OCI-LY1 (cell line): Measurements from ENCODE around the gene LRP8.

Experiments
- H2AFZ ChIP-seq: fragments of 200-600 bp; sonication (generic), shearing (Covaris generic); 2 replicates; pipeline ENCODE4 v1.6.0; 2014; ENCODE audit warnings: antibody characterized with exemption, mild to moderate bottlenecking, low read length
- H3F3A ChIP-seq: fragments of 200-600 bp; sonication (generic), shearing (Covaris generic); 2 replicates; pipeline ENCODE4 v1.6.0; 2014; ENCODE audit warnings: mild to moderate bottlenecking, antibody characterized with exemption, low read length, moderate library complexity; ENCODE audit not compliant: insufficient read depth
- H3K27ac ChIP-seq: fragments of 200-600 bp; sonication (generic); 2 replicates; pipeline ENCODE4 v1.5.1; 2014; ENCODE audit warnings: low read length, mixed run types, mild to moderate bottlenecking, low read depth; ENCODE audit not compliant: poor library complexity, severe bottlenecking
- H3K27me3 ChIP-seq: fragments of 200-600 bp; sonication (generic); 2 replicates; pipeline ENCODE4 v1.6.0; 2014; ENCODE audit warnings: antibody characterized with exemption, mild to moderate bottlenecking, low read length, moderate library complexity; ENCODE audit not compliant: insufficient read depth
- H3K36me3 ChIP-seq: fragments of 200-600 bp; sonication (generic); 2 replicates; pipeline ENCODE4 v1.6.1; 2014; ENCODE audit warnings: mild to moderate bottlenecking, antibody characterized with exemption, low read length, moderate library complexity, mixed read lengths; ENCODE audit not compliant: insufficient read depth
- H3K4me1 ChIP-seq: fragments of 200-600 bp; sonication (generic); 2 replicates; pipeline ENCODE4 v1.5.1; 2014; ENCODE audit warnings: mild to moderate bottlenecking, low read length, moderate library complexity; ENCODE audit not compliant: insufficient read depth, severe bottlenecking
- H3K4me2 ChIP-seq: fragments of 200-600 bp; sonication (generic), shearing (Covaris generic); 2 replicates; pipeline ENCODE4 v1.6.1; 2014; ENCODE audit warnings: low read length
- H3K4me3 ChIP-seq: fragments of 200-600 bp; sonication (generic); 2 replicates; pipeline ENCODE4 v1.5.1; 2014; ENCODE audit warnings: low read length, low read depth, mild to moderate bottlenecking, mixed read lengths; ENCODE audit not compliant: poor library complexity, severe bottlenecking
- H3K79me2 ChIP-seq: fragments of 200-600 bp; shearing (Covaris generic); 2 replicates; pipeline ENCODE4 v1.6.1; 2016; ENCODE audit warnings: mixed run types, low read length, mixed read lengths; ENCODE audit not compliant: insufficient read depth
- H3K9ac ChIP-seq: fragments of 200-600 bp; sonication (generic), shearing (Covaris generic); 2 replicates; pipeline ENCODE4 v1.6.1; 2014; ENCODE audit warnings: mild to moderate bottlenecking, low read length, mixed read lengths
- H3K9me2 ChIP-seq: fragments of 200-600 bp; sonication (generic), shearing (Covaris generic); 2 replicates; pipeline ENCODE4 v1.6.1; 2014; ENCODE audit warnings: low read depth, mild to moderate bottlenecking, low read length, mixed read lengths
- H3K9me3 ChIP-seq: fragments of 200-600 bp; shearing (Covaris generic); 2 replicates; pipeline ENCODE4 v1.6.1; 2014; ENCODE audit warnings: low read length, mixed read lengths
- H4K20me1 ChIP-seq: fragments of 200-600 bp; sonication (generic), shearing (Covaris generic); 2 replicates; pipeline ENCODE4 v1.6.0; 2016; ENCODE audit warnings: mild to moderate bottlenecking, low read length; ENCODE audit not compliant: insufficient read depth
- EZH2 ChIP-seq: fragments of 200-600 bp; sonication (generic), shearing (Covaris generic); IDR thresholded peaks from 2 replicates; pipeline ENCODE4 v1.8.0; 2017; ENCODE audit warnings: borderline replicate concordance, mixed run types, mild to moderate bottlenecking, antibody characterized with exemption, low read length, moderate library complexity, mixed read lengths
- TF ChIP-seq, protein P1 (sequence below): fragments of 200-600 bp; sonication (generic), shearing (Covaris generic); IDR thresholded peaks from 2 replicates; pipeline ENCODE4 v1.5.1; 2017; ENCODE audit warnings: mild to moderate bottlenecking, antibody characterized with exemption, low read length, moderate library complexity, mixed read lengths

The LRP8 gene

DNA sequence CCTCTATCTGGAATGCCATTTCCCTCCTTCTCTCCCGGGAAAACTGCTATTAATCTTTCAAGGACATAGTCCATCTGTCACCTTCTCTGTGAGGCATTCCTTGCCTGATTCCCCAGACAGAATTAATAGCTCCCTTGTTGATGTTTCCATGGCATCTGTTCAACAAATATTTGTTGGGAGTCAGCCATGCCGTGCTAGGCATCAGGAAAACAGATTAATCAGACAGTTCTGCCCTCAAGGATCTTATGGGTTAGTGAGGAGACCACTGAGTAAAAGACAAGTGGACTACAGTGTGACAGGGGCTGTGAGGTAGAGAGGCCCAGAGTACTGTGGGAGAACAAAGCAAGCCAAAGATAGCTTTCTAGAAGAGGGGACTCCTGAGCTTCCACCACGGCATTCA, 78.2 kb downstream of the LRP8 start:
- Histone ChIP-seq H3K9me3 (no peaks in the 10 kb centered on the region), H3K27me3 (no peaks in the 10 kb centered on the region), H2AFZ (no peak overlapping the region), H3K36me3 (peaks cover 92% of the 10 kb centered on the region), H3K4me1 (no peaks in the 10 kb centered on the region), H3K9ac (no peak overlapping the region), H3K9me2 (no peaks in the 10 kb centered on the region), H3K4me2 (no peak overlapping the region), H3K27ac (no peak overlapping the region), H3K79me2 (no peaks in the 10 kb centered on the region), H3F3A (no peaks in the 10 kb centered on the region), H3K4me3 (no peak overlapping the region), H4K20me1 (no peaks in the 10 kb centered on the region)
- TF ChIP-seq, protein P1, sequence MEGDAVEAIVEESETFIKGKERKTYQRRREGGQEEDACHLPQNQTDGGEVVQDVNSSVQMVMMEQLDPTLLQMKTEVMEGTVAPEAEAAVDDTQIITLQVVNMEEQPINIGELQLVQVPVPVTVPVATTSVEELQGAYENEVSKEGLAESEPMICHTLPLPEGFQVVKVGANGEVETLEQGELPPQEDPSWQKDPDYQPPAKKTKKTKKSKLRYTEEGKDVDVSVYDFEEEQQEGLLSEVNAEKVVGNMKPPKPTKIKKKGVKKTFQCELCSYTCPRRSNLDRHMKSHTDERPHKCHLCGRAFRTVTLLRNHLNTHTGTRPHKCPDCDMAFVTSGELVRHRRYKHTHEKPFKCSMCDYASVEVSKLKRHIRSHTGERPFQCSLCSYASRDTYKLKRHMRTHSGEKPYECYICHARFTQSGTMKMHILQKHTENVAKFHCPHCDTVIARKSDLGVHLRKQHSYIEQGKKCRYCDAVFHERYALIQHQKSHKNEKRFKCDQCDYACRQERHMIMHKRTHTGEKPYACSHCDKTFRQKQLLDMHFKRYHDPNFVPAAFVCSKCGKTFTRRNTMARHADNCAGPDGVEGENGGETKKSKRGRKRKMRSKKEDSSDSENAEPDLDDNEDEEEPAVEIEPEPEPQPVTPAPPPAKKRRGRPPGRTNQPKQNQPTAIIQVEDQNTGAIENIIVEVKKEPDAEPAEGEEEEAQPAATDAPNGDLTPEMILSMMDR = no peak
- TF ChIP-seq EZH2 = no peak

DNA sequence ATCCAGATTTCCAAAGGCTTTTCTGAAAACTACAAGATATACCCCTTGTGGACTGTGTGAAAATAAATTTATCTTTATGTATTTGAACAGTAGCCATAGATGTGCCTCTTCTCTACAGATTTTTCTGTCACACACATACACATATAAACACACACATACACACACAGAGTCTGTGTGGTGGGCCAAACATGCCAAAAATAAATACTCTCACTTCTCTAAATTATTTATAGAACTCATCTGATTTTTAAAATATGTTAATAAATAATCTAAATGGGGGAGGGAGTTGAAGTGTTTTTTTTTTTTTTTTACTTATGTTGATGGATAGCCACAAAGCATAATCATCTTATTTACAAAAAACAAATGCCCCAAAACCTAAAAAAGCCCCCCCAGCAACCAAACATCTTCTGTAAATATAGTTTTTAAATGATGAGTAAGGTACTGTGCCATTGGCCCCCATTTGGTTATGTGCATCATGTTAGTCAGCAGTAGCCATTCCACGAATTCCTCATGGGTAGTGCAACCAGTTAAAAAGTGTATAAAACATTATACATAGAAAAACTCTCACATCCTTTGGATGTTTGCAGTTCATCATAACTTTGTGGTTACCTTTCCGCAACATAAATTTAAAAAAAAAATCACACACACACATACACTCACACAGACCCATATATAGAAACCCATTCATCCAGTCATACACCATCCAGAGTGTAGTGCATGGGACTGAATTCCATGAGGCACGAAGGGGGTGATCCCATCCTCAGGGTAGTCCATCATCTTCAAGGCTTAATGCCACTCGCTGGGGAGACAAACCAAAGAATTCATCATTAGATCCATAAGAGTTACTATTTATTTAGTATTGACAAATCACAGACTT, 81.4 kb downstream of the LRP8 start:
- no peak overlapping the region for H3K9ac ChIP-seq
- no peaks in the 10 kb centered on the region for H3K4me1 ChIP-seq
- no peak overlapping the region for H2AFZ ChIP-seq
- no peaks in the 10 kb centered on the region for H3K9me2 ChIP-seq
- TF ChIP-seq EZH2 = no peak
- TF ChIP-seq, protein P1 = no peak
- H3F3A ChIP-seq = peaks cover 3% of the 10 kb centered on the region; the same call in 1 of the 2 replicates
- no peak overlapping the region for H3K4me2 ChIP-seq
- H3K27me3 ChIP-seq = no peaks in the 10 kb centered on the region
- no peaks in the 10 kb centered on the region for H3K9me3 ChIP-seq
- no peaks in the 10 kb centered on the region for H4K20me1 ChIP-seq
- no peak overlapping the region for H3K27ac ChIP-seq
- H3K36me3 ChIP-seq = peaks cover 73% of the 10 kb centered on the region
- no peaks in the 10 kb centered on the region for H3K79me2 ChIP-seq
- no peak overlapping the region for H3K4me3 ChIP-seq

DNA sequence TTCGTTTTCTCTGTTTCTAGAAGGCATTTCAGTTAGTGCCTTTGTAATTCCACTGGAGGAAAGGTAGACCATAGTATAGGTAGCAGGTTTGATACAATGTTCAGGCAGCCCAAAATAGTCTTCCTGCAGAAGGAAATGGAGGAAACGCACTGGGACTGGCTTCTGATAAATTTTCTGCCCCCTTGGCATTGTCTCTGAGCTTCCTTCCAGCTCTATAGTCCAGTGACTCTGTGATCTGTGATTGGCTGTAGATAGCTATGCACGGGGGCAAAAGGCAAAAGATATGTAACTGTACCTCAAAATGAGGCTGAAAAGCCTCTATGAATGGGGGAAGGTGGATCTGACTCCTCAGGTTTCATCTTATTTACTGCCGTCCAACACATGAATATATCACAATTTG, 83.7 kb downstream of the LRP8 start:
- Histone ChIP-seq H3K4me2 (no peak overlapping the region), H3K9ac (no peak overlapping the region), H3K4me1 (peaks cover under 1% of the 10 kb centered on the region), H3K27me3 (no peaks in the 10 kb centered on the region), H4K20me1 (no peaks in the 10 kb centered on the region), H3K9me2 (no peaks in the 10 kb centered on the region), H3K27ac (no peak overlapping the region), H3K4me3 (no peak overlapping the region), H3K36me3 (peaks cover 50% of the 10 kb centered on the region), H3K9me3 (no peaks in the 10 kb centered on the region), H3K79me2 (no peaks in the 10 kb centered on the region), H3F3A (peaks cover 3% of the 10 kb centered on the region; the same call in 1 of the 2 replicates), H2AFZ (no peak overlapping the region)
- no peak for TF ChIP-seq EZH2
- TF ChIP-seq, protein P1 = no peak
